GM18951 (cell line): ENCODE data around the gene NLRP10.

Source experiments
- POLR2A ChIP-seq: IDR thresholded peaks from 4 replicates; pipeline ENCODE4 v1.6.1; 2011; ENCODE audit warnings: mild to moderate bottlenecking; ENCODE audit not compliant: insufficient read length, insufficient read depth; ENCODE audit errors: extremely low read depth
- in situ Hi-C: fragments of 300-500 bp; cut with MboI; formaldehyde crosslinking; loops from one replicate; pipeline ENCODE4 v1.12.0; 2022; ENCODE audit warnings: low sequenced_read_pairs, mixed read lengths, inconsistent platforms; ENCODE audit not compliant: unreplicated experiment

NLRP10 gene

DNA sequence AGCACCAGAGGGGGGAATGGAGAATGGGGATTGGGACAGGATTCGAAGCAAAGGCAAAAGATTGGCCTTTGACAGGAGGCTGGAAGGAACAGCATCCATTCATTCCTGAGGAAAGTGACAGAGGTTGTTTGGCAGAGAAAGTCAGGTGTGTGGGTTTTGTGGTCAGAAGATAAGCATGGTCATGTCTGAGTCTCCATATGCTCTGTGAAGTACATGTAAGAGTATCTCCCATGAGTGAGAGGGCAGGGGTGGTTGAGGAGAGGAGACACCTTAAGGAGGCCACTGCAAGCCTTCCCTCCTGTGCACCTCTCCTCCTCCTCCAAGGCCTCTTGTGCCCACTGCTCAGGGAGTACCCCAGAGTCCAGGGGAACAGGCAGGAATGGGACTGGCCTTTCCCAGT is 1.9 kb upstream of the NLRP10 start:
- TF ChIP-seq POLR2A: no peak
- in situ Hi-C loops: no loop called here

GRCh38 chr11:7964873-7965272 is 374 bp downstream of the NLRP10 start:
- in situ Hi-C loops: no loop called here
- no peak for TF ChIP-seq POLR2A

DNA sequence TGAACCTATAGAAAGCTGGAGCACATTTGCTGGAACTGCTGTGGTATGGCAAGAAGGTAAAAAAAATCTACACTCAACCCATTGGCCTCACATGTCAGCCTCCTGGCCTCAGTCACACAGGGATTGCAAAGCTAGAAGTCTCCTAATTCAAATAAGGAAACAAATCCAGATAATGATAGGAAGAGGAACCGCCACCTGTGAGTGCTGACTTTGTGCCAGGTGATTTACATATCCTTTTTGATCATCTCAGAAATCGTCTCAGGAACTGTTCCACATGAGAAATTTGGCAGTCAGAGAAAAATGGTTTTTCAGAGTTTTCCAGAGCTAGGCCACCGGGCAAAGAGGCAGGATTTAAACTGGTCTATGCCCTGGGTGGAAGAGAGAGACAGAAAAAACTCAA is 986 bp downstream of the NLRP10 start:
- TF ChIP-seq POLR2A: no peak
- in situ Hi-C loops: no loop called here

GRCh38 chr11:7955191-7955590 is 10.1 kb downstream of the NLRP10 start:
- in situ Hi-C loops: no loop called here
- no peak for TF ChIP-seq POLR2A

DNA sequence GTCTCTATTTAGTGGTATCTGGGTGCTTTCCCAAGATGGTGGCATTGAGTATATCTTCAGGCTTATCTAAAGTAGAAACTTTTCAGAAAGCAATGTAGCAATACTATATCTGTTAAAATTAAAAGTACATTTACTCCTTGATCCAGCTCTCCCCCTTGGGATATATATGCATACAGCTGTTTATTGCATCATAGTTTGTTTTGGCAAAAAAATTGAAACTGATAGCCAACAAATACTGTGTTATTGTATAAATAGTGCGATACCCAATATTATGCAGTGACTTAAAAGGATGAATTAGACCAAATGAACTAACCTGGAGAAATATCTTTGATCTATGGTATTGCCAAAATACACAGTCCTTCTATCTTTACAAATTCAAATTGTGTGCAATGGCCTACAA is 15.3 kb downstream of the NLRP10 start:
- in situ Hi-C loops: no loop called here

GRCh38 chr11:7944123-7944522 is 21.1 kb downstream of the NLRP10 start:
- no peak for TF ChIP-seq POLR2A
- in situ Hi-C loops: no loop called here

More for the DNA sequence above, 15.3 kb downstream of the NLRP10 start:
- no peak for TF ChIP-seq POLR2A

GRCh38 chr11:7941608-7942007 is 23.6 kb downstream of the NLRP10 start, which contains the start of gene OR10A3:
Gene OR10A3, minus strand, starts transcription at chr11:7941708. Its CDS starts 2,188 bp downstream, at chr11:7939520.
- in situ Hi-C loops: no loop called here
- no peak for TF ChIP-seq POLR2A

- no peak for TF ChIP-seq POLR2A
- in situ Hi-C loops: no loop called here
Measured at GRCh38 chr11:7941146-7941545, 24.1 kb downstream of the NLRP10 start.

DNA sequence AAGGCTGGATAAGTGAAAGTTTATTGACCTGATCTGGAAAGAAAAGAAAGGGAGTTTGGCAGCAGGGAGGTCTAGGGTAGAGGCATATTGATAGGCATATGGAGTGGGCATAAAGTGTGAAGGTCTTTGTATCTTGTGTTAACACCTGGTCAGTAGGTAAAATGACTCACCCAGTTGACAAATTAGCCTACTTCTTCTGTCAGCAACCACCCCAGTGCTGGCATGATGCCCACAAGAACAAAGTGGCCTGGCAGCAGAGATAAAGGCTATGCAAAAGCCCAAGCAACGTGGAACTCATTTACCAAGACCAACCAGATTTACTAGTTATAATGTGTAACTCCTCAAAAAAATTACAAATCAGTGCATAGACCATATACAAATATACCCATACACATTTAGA is 28.6 kb downstream of the NLRP10 start:
- no peak for TF ChIP-seq POLR2A
- in situ Hi-C loops: no loop called here

DNA sequence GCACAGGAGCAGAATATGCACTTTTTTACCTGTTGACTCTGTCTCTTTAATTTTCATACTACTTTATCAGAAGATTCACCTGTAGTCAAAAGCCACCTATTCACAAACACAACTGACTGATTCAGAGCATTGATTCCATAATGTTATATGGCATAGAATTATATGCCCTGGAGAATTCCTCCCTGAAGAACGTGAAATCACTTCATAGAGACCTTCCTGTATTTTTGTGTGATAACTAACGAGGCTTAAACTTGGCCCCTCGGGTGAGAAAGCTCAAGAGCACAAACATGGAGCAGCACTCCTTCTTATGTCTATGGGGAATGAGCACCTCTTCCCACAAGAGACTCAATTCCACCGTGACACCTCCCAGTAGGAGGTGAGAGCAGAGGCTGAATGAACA is 34.1 kb downstream of the NLRP10 start, which contains the start of gene OR10A6:
Gene OR10A6, minus strand, starts transcription at position 101 of the 400 bp plus-strand sequence. CDS start 2,606 bp downstream, outside the sequence.
- in situ Hi-C loops: no loop called here
- no peak for TF ChIP-seq POLR2A

DNA sequence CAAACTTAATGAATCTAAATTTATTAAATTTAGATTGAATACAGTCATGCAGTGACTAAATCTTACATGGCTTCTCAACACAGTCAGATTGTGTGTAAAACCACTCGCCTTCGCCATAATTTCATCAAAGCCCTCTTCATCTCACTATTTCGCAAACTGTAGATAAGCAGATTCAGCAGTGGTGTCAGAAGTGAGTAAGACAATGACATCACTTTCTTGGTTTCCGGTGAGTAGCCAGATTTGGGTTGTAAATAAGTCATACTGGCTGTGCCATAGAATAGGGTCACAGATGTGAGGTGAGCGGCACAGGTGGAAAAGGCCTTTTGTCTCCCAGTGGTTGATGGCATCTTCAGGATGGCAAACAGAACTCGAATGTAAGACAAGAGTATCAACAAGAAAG is 37.6 kb downstream of the NLRP10 start:
- in situ Hi-C loops: no loop called here
- TF ChIP-seq POLR2A: no peak

GRCh38 chr11:7924536-7924935 is 40.7 kb downstream of the NLRP10 start:
- in situ Hi-C loops: no loop called here
- no peak for TF ChIP-seq POLR2A

DNA sequence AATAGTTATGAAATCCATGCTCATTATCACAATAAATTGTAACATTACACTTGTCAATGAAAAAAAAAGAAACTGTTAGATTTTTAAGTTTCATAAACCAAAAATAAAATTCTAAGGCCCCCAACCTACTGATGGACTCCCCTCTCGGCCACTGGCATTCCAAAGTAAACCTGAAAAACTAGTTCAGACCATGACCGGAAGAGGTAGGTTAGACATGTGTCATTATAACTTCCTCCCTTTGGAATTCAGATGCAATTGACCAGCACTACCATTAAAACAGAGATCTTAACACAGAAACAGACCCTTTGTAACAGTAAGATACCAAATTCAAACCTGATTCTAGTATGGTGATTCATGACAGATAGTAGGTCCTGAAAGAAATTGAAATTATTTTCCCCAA is 47.1 kb downstream of the NLRP10 start:
- no peak for TF ChIP-seq POLR2A
- in situ Hi-C loops: no loop called here
